GM19324 (cell line): ENCODE results near the gene VCPKMT.

Source experiments
- ATAC-seq: cut with Tn5 transposase; IDR thresholded peaks from one replicate; pipeline ENCODE4 v1.9.1; 2021; ENCODE audit warnings: mild to moderate bottlenecking, moderate library complexity; ENCODE audit not compliant: unreplicated experiment, low FRiP score

Gene VCPKMT

GRCh38 chr14:50116181-50116956 is at the start of gene VCPKMT:
Gene VCPKMT (minus strand): TSS chr14:50116572. CDS start chr14:50116552, 20 bp downstream.
- ATAC-seq = peak; percentile 92

GRCh38 chr14:50156111-50156510 is 39.7 kb upstream of the VCPKMT start:
- no peak for ATAC-seq

GRCh38 chr14:50148799-50149198 is 32.4 kb upstream of the VCPKMT start:
- ATAC-seq = no peak

- no peak for ATAC-seq
These were observed 22.8 kb upstream of the VCPKMT start for GRCh38 chr14:50139192-50139591.

GRCh38 chr14:50127802-50128201 is 11.4 kb upstream of the VCPKMT start:
- ATAC-seq = no peak

GRCh38 chr14:50123062-50123461 is 6.7 kb upstream of the VCPKMT start:
- ATAC-seq = no peak

- no peak for ATAC-seq
These were observed 5.9 kb upstream of the VCPKMT start for GRCh38 chr14:50122291-50122690.

- ATAC-seq = no peak
These were observed 5.1 kb upstream of the VCPKMT start for GRCh38 chr14:50121486-50121885.

GRCh38 chr14:50117456-50117855 is 1.1 kb upstream of the VCPKMT start:
- ATAC-seq = no peak

- no peak for ATAC-seq
These were observed 594 bp upstream of the VCPKMT start for GRCh38 chr14:50116966-50117365.

- ATAC-seq = no peak
These were observed 2.9 kb downstream of the VCPKMT start for GRCh38 chr14:50113381-50114035.

- no peak for ATAC-seq
These were observed 5.9 kb downstream of the VCPKMT start for GRCh38 chr14:50110323-50111037.

- ATAC-seq = no peak
These were observed 7.0 kb downstream of the VCPKMT start for GRCh38 chr14:50109342-50109741.

- no peak for ATAC-seq
These were observed 8.5 kb downstream of the VCPKMT start for GRCh38 chr14:50107850-50108249.

- ATAC-seq = no peak
These were observed 10.2 kb downstream of the VCPKMT start for GRCh38 chr14:50106178-50106577.

GRCh38 chr14:50103558-50103957 is 12.8 kb downstream of the VCPKMT start:
- no peak for ATAC-seq

GRCh38 chr14:50101417-50101816 is 15.0 kb downstream of the VCPKMT start:
- no peak for ATAC-seq

- ATAC-seq = no peak
These were observed 15.6 kb downstream of the VCPKMT start for GRCh38 chr14:50100805-50101204.

- no peak for ATAC-seq
These were observed 17.0 kb downstream of the VCPKMT start for GRCh38 chr14:50099335-50099734.

GRCh38 chr14:50095895-50096294 is 20.5 kb downstream of the VCPKMT start:
- no peak for ATAC-seq

GRCh38 chr14:50094056-50094755 is 22.2 kb downstream of the VCPKMT start:
- ATAC-seq = no peak
